Adrenal gland (tissue), 12 donors: Measurements from ENCODE around the gene ZDHHC7. TPM values are rescaled to one million over a fixed set of nuclear protein-coding genes. Genes with fewer than 3 reads are reported as not detected.

Experiments used
- DNase-seq, 7 donors: peaks; one replicate each; pipeline ENCODE4 v3.0.0-alpha.2; 2019 to 2020
- H3K27ac ChIP-seq, 5 donors: fragments of 200-600 bp; sonication (generic) in 4 of 5; 1 replicate in 3 of 5; 2 replicates in 2 of 5; pipeline versions ENCODE4 v1.5.1 to v1.8.0; 2016 to 2020; ENCODE audit warnings: mild to moderate bottlenecking in 1 of 5
- H3K27me3 ChIP-seq: fragments of 200-600 bp; 2 replicates; pipeline ENCODE4 v1.8.0; 2021
- H3K36me3 ChIP-seq, 2 donors: fragments of 200-600 bp; replicated peaks in 1 of 2; 1 replicate in 1 of 2; 2 replicates in 1 of 2; pipeline versions ENCODE4 v1.5.1 to v1.8.0; 2018 to 2022
- H3K4me1 ChIP-seq, 2 donors: fragments of 200-600 bp; replicated peaks in 1 of 2; 1 replicate in 1 of 2; 2 replicates in 1 of 2; pipeline versions ENCODE4 v1.5.1 to v1.8.0; 2018 to 2021
- H3K4me3 ChIP-seq, 4 donors: fragments of 200-600 bp; sonication (generic) in 3 of 4; one replicate each; pipeline ENCODE4 v1.5.1; 2016 to 2018
- H3K9me3 ChIP-seq, 3 donors: fragments of 200-600 bp; sonication (generic) in 1 of 3; replicated peaks in 1 of 3; 1 replicate in 2 of 3; 2 replicates in 1 of 3; pipeline versions ENCODE4 v1.5.1 to v1.8.0; 2016 to 2021
- POLR2A ChIP-seq, 2 donors: fragments of 450-650 bp; IDR thresholded peaks; one replicate each; pipeline ENCODE4 v1.6.1; 2017; ENCODE audit warnings: antibody characterized with exemption in 2 of 2, mild to moderate bottlenecking in 2 of 2, moderate library complexity in 1 of 2
- WGBS, 4 donors: extraction: QIAGEN DNeasy Blood & Tissue Kit in 2 of 4; methylation state at CpG; one replicate each; pipeline versions ENCODE4 v1.1.5 to v1.1.7; 2013 to 2017; 5-methylcytosine and 5-hydroxymethylcytosine counted together
- intact Hi-C, 2 donors: fragments of 100-400 bp; cut with DNase I; formaldehyde crosslinking; loops; one replicate each; pipeline versions ENCODE4 v1.14.1 to v1.15.0; 2022 to 2023
- polyA plus RNA-seq, 3 donors: library from polyadenylated mRNA; stranded (reverse); fragments of 200-250 nt in 2 of 3; fragments of 350-450 nt in 1 of 3; fragmentation: Illumina TruSeq in 1 of 3; extraction: RNeasy Lipid Tissue Mini Kit (QIAGEN cat#74804) in 1 of 3; gene quantifications; one replicate each; pipeline ENCODE4 v1.2.3, GENCODE V29; 2013 to 2014
- total RNA-seq, 9 donors: library from RNA; depleted of rRNA in 4 of 9; stranded (reverse); fragments of >200 nt in 4 of 9; fragments of 120-200 nt in 1 of 9; fragmentation: NEBNext Ultra II Directional in 1 of 9; extraction: Animal tissue kit (Norgen Biotek cat#: 25700) in 1 of 9; gene quantifications; one replicate each; pipeline versions ENCODE4 v1.1.0 to v1.2.4, GENCODE V29; 2013 to 2023
- TF ChIP-seq, protein P1 (sequence below), 6 experiments: fragments of 450-650 bp in 4 of 6; fragments of 200-600 bp in 2 of 6; sonication (generic) in 1 of 6; IDR thresholded peaks; 1 replicate in 5 of 6; 2 replicates in 1 of 6; pipeline versions ENCODE4 v1.5.1 to v1.8.0; 2016 to 2021; ENCODE audit warnings: antibody characterized with exemption in 6 of 6, mild to moderate bottlenecking in 2 of 6, moderate library complexity in 1 of 6
- donor health status: healthy with polysubstance abuse.
- donor health status: Bipolar disorder and iron deficiency.
- donor health status: DM: yes; HTN: yes; CAD: no.
- donor health status: DM: no; HTN: no; CAD: no.
- donor health status: DM: no; HTN: no; CAD: no.
- donor health status: DM: yes; HTN: yes; CAD: no.

ZDHHC7 gene
- total and polyA plus RNA-seq, 12 donors, result 22.5 to 74.6 (median 41.0) TPM

DNA sequence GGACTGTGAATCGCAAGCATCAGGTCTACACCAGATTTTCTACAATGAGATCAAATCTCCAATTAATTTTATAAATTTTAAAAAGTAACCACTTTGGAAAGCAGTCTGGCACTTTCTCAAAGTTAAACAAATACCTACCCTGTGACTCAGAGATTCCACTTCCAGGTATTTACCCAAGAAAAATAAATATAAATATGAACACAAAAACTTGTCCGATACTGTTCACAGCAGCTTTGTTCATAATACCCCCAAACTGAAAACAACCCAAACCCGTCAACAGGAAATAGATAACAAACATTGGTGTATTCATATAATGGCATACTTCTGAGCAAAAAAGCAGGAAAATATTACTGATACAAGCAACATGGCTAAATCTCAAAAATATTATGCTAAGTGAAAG, 12.1 kb downstream of the ZDHHC7 start:
- Histone ChIP-seq H3K9me3 (no peaks in the 10 kb centered on the region), H3K4me3 (no peak overlapping the region), H3K4me1 (peaks cover 17 to 59% of the 10 kb centered on the region in 2 donors), H3K36me3 (peaks cover 0 to 10% of the 10 kb centered on the region in 2 donors), H3K27me3 (no peaks in the 10 kb centered on the region), H3K27ac (peak overlapping the region in 3 of 5 donors; percentile 13 to 52 (median 47))
- intact Hi-C loops, result no loop called here
- 57 to 62% (median 59%) methylated on average over 3 of the region's 3 CpGs for WGBS, 4 donors
- no peak for TF ChIP-seq POLR2A (IDR thresholded peaks at IDR 0.05)
- TF ChIP-seq, protein P1, sequence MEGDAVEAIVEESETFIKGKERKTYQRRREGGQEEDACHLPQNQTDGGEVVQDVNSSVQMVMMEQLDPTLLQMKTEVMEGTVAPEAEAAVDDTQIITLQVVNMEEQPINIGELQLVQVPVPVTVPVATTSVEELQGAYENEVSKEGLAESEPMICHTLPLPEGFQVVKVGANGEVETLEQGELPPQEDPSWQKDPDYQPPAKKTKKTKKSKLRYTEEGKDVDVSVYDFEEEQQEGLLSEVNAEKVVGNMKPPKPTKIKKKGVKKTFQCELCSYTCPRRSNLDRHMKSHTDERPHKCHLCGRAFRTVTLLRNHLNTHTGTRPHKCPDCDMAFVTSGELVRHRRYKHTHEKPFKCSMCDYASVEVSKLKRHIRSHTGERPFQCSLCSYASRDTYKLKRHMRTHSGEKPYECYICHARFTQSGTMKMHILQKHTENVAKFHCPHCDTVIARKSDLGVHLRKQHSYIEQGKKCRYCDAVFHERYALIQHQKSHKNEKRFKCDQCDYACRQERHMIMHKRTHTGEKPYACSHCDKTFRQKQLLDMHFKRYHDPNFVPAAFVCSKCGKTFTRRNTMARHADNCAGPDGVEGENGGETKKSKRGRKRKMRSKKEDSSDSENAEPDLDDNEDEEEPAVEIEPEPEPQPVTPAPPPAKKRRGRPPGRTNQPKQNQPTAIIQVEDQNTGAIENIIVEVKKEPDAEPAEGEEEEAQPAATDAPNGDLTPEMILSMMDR (IDR thresholded peaks at IDR 0.05), result no peak
- no peak for DNase-seq

DNA sequence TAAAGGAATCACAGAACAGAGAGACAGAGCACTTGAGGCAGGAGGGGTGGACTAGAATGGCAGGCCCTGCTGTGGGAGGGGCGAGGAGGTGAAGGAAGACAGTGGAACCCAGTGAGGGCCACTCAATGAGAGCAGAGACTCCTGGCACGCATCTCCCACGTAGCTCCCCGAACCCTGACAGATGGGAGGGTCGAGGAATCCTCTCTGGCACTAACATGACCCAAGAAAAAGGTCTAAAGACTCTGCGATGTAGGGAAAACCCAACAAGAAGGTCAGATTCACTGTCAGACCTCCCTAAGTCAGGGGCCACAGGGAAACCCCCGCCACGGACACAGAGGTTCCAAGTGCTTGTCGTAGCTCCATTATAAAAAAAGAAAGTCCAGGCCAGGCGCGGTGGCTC, 15.0 kb downstream of the ZDHHC7 start:
- Histone ChIP-seq H3K4me1 (peaks cover 14 to 41% of the 10 kb centered on the region in 2 donors), H3K27ac (no peak overlapping the region), H3K4me3 (no peak overlapping the region), H3K27me3 (no peaks in the 10 kb centered on the region), H3K9me3 (no peaks in the 10 kb centered on the region), H3K36me3 (peaks cover 0 to 17% of the 10 kb centered on the region in 2 donors)
- 93 to 97% (median 96%) methylated on average over 11 of the region's 11 CpGs for WGBS, 4 donors
- no peak for DNase-seq
- TF ChIP-seq POLR2A (IDR thresholded peaks at IDR 0.05), result no peak
- TF ChIP-seq, protein P1 (IDR thresholded peaks at IDR 0.05), result no peak
- intact Hi-C loops, result no loop called here

DNA sequence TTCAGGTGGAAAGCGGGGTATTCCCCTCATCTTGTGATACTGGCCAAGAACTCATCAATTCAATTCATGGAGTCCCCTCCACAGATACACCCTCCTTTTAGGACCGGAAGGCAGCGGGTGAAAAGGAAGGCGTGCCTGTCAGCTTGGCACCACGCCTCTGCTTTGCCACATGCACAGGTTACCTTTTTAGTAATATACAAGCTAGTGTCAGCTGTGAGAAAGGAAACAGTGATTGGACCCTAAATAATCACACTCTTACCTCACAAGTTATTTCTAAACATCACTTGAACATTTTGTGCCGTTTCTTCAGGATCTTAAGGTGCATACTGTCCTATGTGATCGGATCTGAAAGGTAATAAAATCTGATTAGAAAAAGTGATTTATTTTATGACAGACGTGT, 15.7 kb downstream of the ZDHHC7 start:
- Histone ChIP-seq H3K9me3 (no peaks in the 10 kb centered on the region), H3K4me1 (peaks cover 14 to 38% of the 10 kb centered on the region in 2 donors), H3K36me3 (peaks cover 0 to 19% of the 10 kb centered on the region in 2 donors), H3K4me3 (no peak overlapping the region), H3K27me3 (no peaks in the 10 kb centered on the region), H3K27ac (peak overlapping the region in 3 of 5 donors; percentile 83 to 86 (median 84))
- intact Hi-C loops, result no loop called here
- TF ChIP-seq POLR2A (IDR thresholded peaks at IDR 0.05), result no peak
- TF ChIP-seq, protein P1 (IDR thresholded peaks at IDR 0.05), result no peak
- 92 to 98% (median 94%) methylated on average over 8 of the region's 8 CpGs for WGBS, 4 donors
- DNase-seq, result no peak

DNA sequence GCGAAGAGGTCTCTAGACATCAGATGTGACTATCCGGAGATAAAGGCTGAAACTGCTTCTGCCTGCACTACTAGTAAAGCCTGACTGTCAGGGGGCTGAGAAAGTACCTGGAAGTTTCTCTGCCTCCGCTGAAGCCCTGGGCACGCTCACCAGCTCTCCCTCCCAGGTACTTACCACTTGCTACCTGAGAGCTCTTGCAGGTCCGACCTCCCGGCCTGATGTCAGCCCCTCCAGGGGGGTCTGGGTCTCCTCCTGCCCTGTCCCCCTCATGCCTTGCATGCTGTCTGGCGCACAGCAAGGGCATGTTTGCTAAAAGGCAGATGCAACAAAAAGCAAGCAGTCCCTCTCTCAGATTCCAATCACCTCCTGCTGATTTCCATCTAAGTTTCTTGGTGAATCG, 17.4 kb downstream of the ZDHHC7 start:
- intact Hi-C loops, result no loop called here
- Histone ChIP-seq H3K36me3 (peaks cover 0 to 36% of the 10 kb centered on the region in 2 donors), H3K27me3 (no peaks in the 10 kb centered on the region), H3K9me3 (no peaks in the 10 kb centered on the region), H3K4me1 (peaks cover 14 to 26% of the 10 kb centered on the region in 2 donors), H3K27ac (peak overlapping the region in 4 of 5 donors; percentile 38 to 86 (median 84)), H3K4me3 (no peak overlapping the region)
- TF ChIP-seq, protein P1 (IDR thresholded peaks at IDR 0.05), result no peak
- no peak for TF ChIP-seq POLR2A (IDR thresholded peaks at IDR 0.05)
- no peak for DNase-seq
- WGBS, 4 donors, result 91 to 95% (median 92%) methylated on average over 6 to 8 of the region's 8 CpGs
